ENCODE data around the gene ANKK1.

The ANKK1 gene

DNA sequence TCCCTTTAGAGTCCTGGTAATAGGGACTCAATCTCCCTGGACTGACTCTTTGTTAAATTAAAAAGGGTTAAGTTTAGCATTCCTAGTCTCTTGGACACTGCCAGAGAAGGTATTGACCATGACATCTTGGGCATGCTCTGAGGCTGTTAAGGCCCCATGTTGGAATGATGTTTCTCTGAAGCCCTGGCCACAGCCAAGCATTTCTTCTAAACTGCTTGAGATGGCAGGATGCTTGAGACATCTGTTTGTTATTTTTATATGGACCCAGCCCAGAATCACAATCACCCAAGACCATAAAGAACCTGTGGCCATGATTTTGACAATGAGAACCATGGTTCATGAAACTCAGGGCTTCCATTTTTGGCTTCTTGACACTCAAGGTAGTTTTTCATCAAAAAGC lies 5.5 kb upstream of the ANKK1 start:
- H3K27ac ChIP-seq (ENCODE audit: low read depth, low read length): no peak overlapping the region
- no peak overlapping the region for H3K4me3 ChIP-seq (ENCODE audit: low read depth in 1 of 2, low read length in 2 of 2)
- no peaks in the 10 kb centered on the region for H3K4me1 ChIP-seq (ENCODE audit: insufficient read depth, low read length)
- no peaks in the 10 kb centered on the region for H3K9me3 ChIP-seq (ENCODE audit: low read length)
- no peaks in the 10 kb centered on the region for H3K36me3 ChIP-seq (ENCODE audit: insufficient read depth, low read length)
- no peak overlapping the region for H3K9ac ChIP-seq (ENCODE audit: low read length)
- peaks cover 0 to 7% of the 10 kb centered on the region in 2 donors for H3K27me3 ChIP-seq (ENCODE audit: control insufficient read depth in 1 of 2, insufficient read depth in 2 of 2, low read length in 2 of 2)

DNA sequence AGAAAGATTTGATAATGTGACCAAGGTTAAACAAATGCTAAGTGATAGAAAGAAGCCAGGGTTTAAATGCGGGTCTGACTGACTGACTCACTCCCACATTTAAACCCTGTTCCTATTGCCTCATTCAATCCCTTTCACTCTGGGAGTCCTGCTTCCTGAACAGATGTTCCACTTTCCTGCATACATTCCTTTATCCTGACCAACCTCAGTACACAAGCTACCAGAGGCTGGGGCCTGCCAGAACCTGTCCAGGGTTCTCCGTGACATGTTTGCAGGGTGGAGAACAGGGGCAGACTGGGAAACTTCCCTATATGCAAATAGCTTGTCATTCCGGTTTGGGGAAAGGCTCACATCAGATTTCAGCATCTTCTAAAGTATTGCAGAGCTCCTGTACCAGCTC lies 3.0 kb upstream of the ANKK1 start:
- Histone ChIP-seq H3K9me3 (ENCODE audit: low read length) (no peaks in the 10 kb centered on the region), H3K4me1 (ENCODE audit: insufficient read depth, low read length) (no peaks in the 10 kb centered on the region), H3K27me3 (ENCODE audit: control insufficient read depth in 1 of 2, insufficient read depth in 2 of 2, low read length in 2 of 2) (peaks cover 0 to 23% of the 10 kb centered on the region in 2 donors), H3K4me3 (ENCODE audit: low read depth in 1 of 2, low read length in 2 of 2) (no peak overlapping the region), H3K27ac (ENCODE audit: low read depth, low read length) (no peak overlapping the region), H3K9ac (ENCODE audit: low read length) (no peak overlapping the region), H3K36me3 (ENCODE audit: insufficient read depth, low read length) (no peaks in the 10 kb centered on the region)

DNA sequence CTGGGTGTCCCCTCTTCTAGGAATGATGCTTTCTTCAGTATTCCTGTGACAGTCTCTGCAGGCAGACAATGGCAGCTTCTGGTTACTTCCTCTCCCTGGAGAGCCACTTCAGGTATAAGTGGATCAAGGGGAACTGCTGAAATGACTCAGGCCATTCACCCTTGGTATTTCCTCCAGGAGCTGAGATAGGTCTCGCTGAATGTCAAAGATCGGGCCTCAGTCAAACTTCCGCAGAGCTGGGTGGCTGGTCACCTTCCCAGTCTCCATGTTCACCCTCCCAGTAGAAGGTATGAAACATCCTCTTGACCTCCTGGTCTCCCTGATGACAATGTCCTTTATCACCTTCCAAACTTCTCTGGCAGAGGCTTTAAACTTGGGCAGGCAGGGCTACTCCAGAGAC lies 1.8 kb upstream of the ANKK1 start:
- no peak overlapping the region for H3K27ac ChIP-seq (ENCODE audit: low read depth, low read length)
- H3K36me3 ChIP-seq (ENCODE audit: insufficient read depth, low read length): no peaks in the 10 kb centered on the region
- peaks cover 0 to 23% of the 10 kb centered on the region in 2 donors for H3K27me3 ChIP-seq (ENCODE audit: control insufficient read depth in 1 of 2, insufficient read depth in 2 of 2, low read length in 2 of 2)
- H3K4me3 ChIP-seq (ENCODE audit: low read depth in 1 of 2, low read length in 2 of 2): no peak overlapping the region
- no peaks in the 10 kb centered on the region for H3K9me3 ChIP-seq (ENCODE audit: low read length)
- no peaks in the 10 kb centered on the region for H3K4me1 ChIP-seq (ENCODE audit: insufficient read depth, low read length)
- H3K9ac ChIP-seq (ENCODE audit: low read length): no peak overlapping the region

DNA sequence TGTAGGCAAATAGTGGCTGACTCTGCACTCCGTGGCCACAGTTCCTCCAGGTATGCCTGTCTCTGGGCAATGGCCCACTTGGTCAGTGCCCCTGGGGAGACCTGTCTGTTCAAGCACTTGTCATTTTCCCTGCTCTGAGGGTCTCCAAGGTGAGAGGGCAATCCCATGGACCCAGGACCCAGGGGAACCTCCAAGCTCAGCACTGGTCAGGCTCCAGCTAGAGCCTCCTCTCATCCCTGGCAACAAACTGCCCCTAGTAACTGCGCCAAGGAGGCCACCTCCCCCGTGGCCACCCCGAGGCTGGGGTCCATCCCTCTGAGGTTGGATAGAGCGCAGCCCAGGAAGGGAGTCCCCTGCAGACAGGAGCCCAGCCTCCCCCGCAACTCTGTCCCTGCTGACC lies 713 bp upstream of the ANKK1 start:
- Histone ChIP-seq H3K9me3 (ENCODE audit: low read length) (no peaks in the 10 kb centered on the region), H3K27ac (ENCODE audit: low read depth, low read length) (no peak overlapping the region), H3K9ac (ENCODE audit: low read length) (no peak overlapping the region), H3K36me3 (ENCODE audit: insufficient read depth, low read length) (no peaks in the 10 kb centered on the region), H3K4me1 (ENCODE audit: insufficient read depth, low read length) (no peaks in the 10 kb centered on the region), H3K27me3 (ENCODE audit: control insufficient read depth in 1 of 2, insufficient read depth in 2 of 2, low read length in 2 of 2) (peaks cover 0 to 23% of the 10 kb centered on the region in 2 donors), H3K4me3 (ENCODE audit: low read depth in 1 of 2, low read length in 2 of 2) (no peak overlapping the region)

DNA sequence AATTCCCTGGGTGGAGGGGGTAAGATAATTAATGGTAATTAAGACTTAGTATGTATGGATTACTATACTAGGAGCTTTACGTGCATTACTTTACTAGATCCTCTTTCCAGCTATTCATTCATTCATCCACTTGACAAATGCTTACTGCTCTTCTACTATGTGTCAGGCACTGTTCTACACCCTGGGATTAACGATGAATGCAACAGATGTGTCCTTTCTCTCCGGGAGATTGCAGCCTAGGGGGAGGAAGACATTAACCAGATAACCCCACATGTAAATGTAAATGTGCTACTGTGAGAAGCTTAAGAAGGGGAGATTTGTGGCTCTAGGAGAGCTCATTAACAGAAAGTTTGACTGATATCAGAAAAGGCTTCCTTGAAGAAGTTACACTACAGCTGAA lies 1.7 kb downstream of the ANKK1 start:
- Histone ChIP-seq H3K9me3 (ENCODE audit: low read length) (no peaks in the 10 kb centered on the region), H3K4me3 (ENCODE audit: low read depth in 1 of 2, low read length in 2 of 2) (no peak overlapping the region), H3K9ac (ENCODE audit: low read length) (no peak overlapping the region), H3K27ac (ENCODE audit: low read depth, low read length) (no peak overlapping the region), H3K36me3 (ENCODE audit: insufficient read depth, low read length) (no peaks in the 10 kb centered on the region), H3K27me3 (ENCODE audit: control insufficient read depth in 1 of 2, insufficient read depth in 2 of 2, low read length in 2 of 2) (peaks cover 0 to 23% of the 10 kb centered on the region in 2 donors), H3K4me1 (ENCODE audit: insufficient read depth, low read length) (no peaks in the 10 kb centered on the region)

DNA sequence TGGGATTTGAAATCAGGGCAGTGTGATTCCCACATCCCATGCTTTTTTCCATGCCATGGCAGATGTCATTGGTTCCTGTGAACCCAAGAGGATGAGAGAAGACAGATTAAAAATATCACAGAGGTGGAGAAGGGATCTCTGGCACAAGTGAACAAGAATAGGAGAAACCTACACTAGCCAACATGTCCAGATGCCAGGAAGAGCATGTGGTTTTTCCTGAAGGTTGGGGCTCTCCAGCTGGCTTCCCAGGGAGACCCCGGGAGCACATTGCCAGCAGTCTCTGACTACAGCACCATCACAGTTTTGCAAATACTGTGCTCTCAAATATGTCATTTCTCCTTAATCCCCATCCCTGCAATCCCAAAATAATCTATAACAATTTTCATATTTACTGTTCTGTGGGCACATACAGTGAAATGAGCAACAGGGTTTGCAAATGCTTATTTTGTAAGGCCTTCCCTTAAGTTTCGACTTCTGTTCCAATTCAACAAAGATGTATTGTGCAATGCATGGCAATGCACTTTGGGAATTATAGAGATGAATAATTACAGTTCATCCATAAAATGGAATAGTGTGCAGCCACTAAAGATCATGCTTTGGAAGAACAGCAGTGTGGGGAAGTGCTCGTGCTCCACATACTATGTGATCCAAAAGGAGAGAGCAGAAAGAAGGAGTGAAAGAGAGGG lies 4.8 kb downstream of the ANKK1 start:
- Histone ChIP-seq H3K9me3 (ENCODE audit: low read length) (no peaks in the 10 kb centered on the region), H3K4me1 (ENCODE audit: insufficient read depth, low read length) (no peaks in the 10 kb centered on the region), H3K4me3 (ENCODE audit: low read depth in 1 of 2, low read length in 2 of 2) (no peak overlapping the region), H3K27ac (ENCODE audit: low read depth, low read length) (no peak overlapping the region), H3K9ac (ENCODE audit: low read length) (no peak overlapping the region), H3K36me3 (ENCODE audit: insufficient read depth, low read length) (no peaks in the 10 kb centered on the region), H3K27me3 (ENCODE audit: control insufficient read depth in 1 of 2, insufficient read depth in 2 of 2, low read length in 2 of 2) (peaks cover 0 to 13% of the 10 kb centered on the region in 2 donors)

DNA sequence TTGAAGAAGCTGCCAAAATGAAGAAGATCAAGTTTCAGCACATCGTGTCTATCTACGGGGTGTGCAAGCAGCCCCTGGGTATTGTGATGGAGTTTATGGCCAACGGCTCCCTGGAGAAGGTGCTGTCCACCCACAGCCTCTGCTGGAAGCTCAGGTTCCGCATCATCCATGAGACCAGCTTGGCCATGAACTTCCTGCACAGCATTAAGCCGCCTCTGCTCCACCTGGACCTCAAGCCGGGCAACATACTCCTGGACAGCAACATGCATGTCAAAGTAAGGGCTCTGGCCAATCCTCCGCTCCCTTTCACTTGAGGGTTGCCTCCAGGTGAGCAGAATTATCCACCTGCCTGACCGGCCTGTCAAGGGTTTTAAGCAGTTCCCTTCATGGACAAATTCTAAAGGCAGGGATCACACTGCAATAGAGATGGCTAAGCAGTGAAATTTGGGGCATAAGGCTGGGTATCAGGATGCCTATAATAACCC lies 6.0 kb downstream of the ANKK1 start:
- no peaks in the 10 kb centered on the region for H3K36me3 ChIP-seq (ENCODE audit: insufficient read depth, low read length)
- no peaks in the 10 kb centered on the region for H3K9me3 ChIP-seq (ENCODE audit: low read length)
- H3K4me1 ChIP-seq (ENCODE audit: insufficient read depth, low read length): no peaks in the 10 kb centered on the region
- H3K27me3 ChIP-seq (ENCODE audit: control insufficient read depth in 1 of 2, insufficient read depth in 2 of 2, low read length in 2 of 2): peaks cover 0 to 1% of the 10 kb centered on the region in 2 donors
- no peak overlapping the region for H3K4me3 ChIP-seq (ENCODE audit: low read depth in 1 of 2, low read length in 2 of 2)
- H3K9ac ChIP-seq (ENCODE audit: low read length): no peak overlapping the region
- H3K27ac ChIP-seq (ENCODE audit: low read depth, low read length): no peak overlapping the region

DNA sequence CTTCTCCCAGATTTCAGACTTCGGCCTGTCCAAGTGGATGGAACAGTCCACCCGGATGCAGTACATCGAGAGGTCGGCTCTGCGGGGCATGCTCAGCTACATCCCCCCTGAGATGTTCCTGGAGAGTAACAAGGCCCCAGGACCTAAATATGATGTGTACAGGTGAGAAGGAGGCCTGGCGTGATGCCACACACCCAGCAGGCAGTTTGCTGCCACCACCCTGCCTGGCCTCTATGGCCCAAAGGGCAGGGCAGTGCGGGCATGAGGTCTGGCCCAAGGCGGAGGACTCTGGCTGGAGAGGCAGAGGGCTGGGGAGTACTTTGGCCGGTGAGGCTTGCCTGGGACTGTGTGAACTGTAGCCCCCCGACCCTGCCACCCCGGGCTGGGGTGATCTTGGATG lies 7.3 kb downstream of the ANKK1 start:
- no peak overlapping the region for H3K9ac ChIP-seq (ENCODE audit: low read length)
- no peaks in the 10 kb centered on the region for H3K9me3 ChIP-seq (ENCODE audit: low read length)
- no peaks in the 10 kb centered on the region for H3K27me3 ChIP-seq (ENCODE audit: control insufficient read depth in 1 of 2, insufficient read depth in 2 of 2, low read length in 2 of 2)
- no peak overlapping the region for H3K27ac ChIP-seq (ENCODE audit: low read depth, low read length)
- no peaks in the 10 kb centered on the region for H3K36me3 ChIP-seq (ENCODE audit: insufficient read depth, low read length)
- H3K4me3 ChIP-seq (ENCODE audit: low read depth in 1 of 2, low read length in 2 of 2): no peak overlapping the region
- H3K4me1 ChIP-seq (ENCODE audit: insufficient read depth, low read length): no peaks in the 10 kb centered on the region

DNA sequence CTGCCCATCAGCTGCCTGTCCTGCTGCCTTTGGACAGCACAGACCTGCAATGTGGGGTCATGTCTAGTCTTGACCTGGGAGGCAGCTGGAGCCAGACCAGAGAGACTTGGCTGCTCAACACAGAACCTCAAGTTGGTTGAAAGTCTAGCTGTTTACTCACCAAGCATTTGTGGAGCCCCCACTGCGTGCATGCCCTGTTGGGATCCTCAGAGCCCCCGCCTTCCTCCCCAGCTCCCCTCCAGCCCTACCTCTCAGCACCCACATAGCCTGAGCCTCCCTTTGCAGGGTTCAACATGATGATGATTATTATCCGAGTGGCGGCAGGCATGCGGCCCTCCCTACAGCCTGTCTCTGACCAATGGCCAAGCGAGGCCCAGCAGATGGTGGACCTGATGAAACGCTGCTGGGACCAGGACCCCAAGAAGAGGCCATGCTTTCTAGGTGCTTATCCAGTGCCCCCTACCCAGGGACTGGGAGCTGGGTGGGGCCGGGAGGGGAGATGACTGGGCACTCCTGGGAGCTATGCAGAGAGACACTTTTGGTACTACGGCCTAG lies 8.3 kb downstream of the ANKK1 start:
- H3K4me3 ChIP-seq (ENCODE audit: low read depth in 1 of 2, low read length in 2 of 2): no peak overlapping the region
- H3K9ac ChIP-seq (ENCODE audit: low read length): no peak overlapping the region
- no peak overlapping the region for H3K27ac ChIP-seq (ENCODE audit: low read depth, low read length)
- H3K9me3 ChIP-seq (ENCODE audit: low read length): no peaks in the 10 kb centered on the region
- H3K27me3 ChIP-seq (ENCODE audit: control insufficient read depth in 1 of 2, insufficient read depth in 2 of 2, low read length in 2 of 2): no peaks in the 10 kb centered on the region
- no peaks in the 10 kb centered on the region for H3K4me1 ChIP-seq (ENCODE audit: insufficient read depth, low read length)
- H3K36me3 ChIP-seq (ENCODE audit: insufficient read depth, low read length): no peaks in the 10 kb centered on the region

DNA sequence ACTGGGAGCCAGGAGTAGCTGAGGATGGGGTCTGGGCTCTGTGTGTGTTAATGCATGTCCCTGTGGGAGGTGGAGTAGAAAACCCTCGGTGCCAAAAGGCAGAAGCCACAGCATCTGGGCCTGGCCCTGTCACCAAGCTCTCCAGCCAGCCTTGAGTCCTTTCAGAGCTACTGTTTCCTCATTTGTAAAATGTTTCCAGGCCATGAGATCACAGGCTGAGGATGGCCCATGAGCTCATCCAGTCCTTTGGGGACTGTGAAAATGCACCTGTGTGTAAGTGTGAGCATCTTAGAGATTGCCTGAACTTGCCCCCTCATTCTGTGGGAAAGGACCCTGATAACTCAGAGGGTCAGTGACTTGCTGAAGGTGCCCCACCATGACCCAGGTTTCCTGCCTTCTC lies 9.1 kb downstream of the ANKK1 start:
- Histone ChIP-seq H3K4me3 (ENCODE audit: low read depth in 1 of 2, low read length in 2 of 2) (no peak overlapping the region), H3K27me3 (ENCODE audit: control insufficient read depth in 1 of 2, insufficient read depth in 2 of 2, low read length in 2 of 2) (no peaks in the 10 kb centered on the region), H3K9ac (ENCODE audit: low read length) (no peak overlapping the region), H3K4me1 (ENCODE audit: insufficient read depth, low read length) (no peaks in the 10 kb centered on the region), H3K36me3 (ENCODE audit: insufficient read depth, low read length) (no peaks in the 10 kb centered on the region), H3K27ac (ENCODE audit: low read depth, low read length) (no peak overlapping the region), H3K9me3 (ENCODE audit: low read length) (no peaks in the 10 kb centered on the region)

DNA sequence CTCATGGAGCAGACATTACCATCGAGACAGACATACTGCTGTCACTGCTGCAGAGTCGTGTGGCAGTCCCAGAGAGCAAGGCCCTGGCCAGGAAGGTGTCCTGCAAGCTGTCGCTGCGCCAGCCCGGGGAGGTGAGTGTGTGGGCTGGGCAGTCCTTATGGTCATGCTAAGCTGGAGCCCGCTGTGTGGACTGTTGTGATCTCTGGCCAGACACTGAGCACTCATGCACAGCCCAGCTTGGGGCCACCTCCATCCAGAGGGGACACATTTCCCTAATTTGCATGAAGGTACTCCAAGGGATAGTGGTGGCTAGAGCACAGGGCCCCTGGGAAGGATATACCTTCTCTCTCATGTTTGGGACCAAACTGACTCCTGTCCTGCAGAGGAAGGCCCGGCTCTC lies 9.6 kb downstream of the ANKK1 start:
- Histone ChIP-seq H3K27me3 (ENCODE audit: control insufficient read depth in 1 of 2, insufficient read depth in 2 of 2, low read length in 2 of 2) (no peaks in the 10 kb centered on the region), H3K4me1 (ENCODE audit: insufficient read depth, low read length) (no peaks in the 10 kb centered on the region), H3K4me3 (ENCODE audit: low read depth in 1 of 2, low read length in 2 of 2) (no peak overlapping the region)

DNA sequence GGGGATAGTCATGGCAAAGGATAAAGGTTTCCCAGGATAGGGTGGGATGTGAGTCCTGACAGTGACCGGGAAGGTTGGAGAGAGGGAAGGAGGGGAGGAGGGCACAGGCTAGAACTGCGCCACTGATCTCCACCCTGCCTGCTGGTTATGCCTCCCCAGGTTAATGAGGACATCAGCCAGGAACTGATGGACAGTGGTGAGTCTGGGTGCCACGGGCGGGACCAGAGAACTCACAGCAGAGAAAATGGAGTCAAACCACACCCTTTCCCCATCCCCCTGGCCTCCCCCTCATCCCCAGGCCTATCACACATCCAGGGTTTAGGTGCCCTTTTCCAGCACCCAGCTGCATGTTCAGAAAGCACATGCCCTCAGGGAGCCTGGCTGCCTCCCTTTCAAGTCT lies 10.2 kb downstream of the ANKK1 start:
- no peaks in the 10 kb centered on the region for H3K4me1 ChIP-seq (ENCODE audit: insufficient read depth, low read length)
- no peaks in the 10 kb centered on the region for H3K36me3 ChIP-seq (ENCODE audit: insufficient read depth, low read length)
- no peak overlapping the region for H3K27ac ChIP-seq (ENCODE audit: low read depth, low read length)
- no peaks in the 10 kb centered on the region for H3K9me3 ChIP-seq (ENCODE audit: low read length)
- no peak overlapping the region for H3K9ac ChIP-seq (ENCODE audit: low read length)
- no peak overlapping the region for H3K4me3 ChIP-seq (ENCODE audit: low read depth in 1 of 2, low read length in 2 of 2)
- no peaks in the 10 kb centered on the region for H3K27me3 ChIP-seq (ENCODE audit: control insufficient read depth in 1 of 2, insufficient read depth in 2 of 2, low read length in 2 of 2)

More for the DNA sequence above, 9.6 kb downstream of the ANKK1 start:
- no peaks in the 10 kb centered on the region for H3K36me3 ChIP-seq (ENCODE audit: insufficient read depth, low read length)
- no peaks in the 10 kb centered on the region for H3K9me3 ChIP-seq (ENCODE audit: low read length)
- H3K9ac ChIP-seq (ENCODE audit: low read length): no peak overlapping the region
- H3K27ac ChIP-seq (ENCODE audit: low read depth, low read length): no peak overlapping the region

Measured in muscle layer of colon (tissue), 2 donors.